ENCODE results near the gene ACTL6B. TPM values are rescaled to one million over a fixed set of nuclear protein-coding genes. Genes with fewer than 3 reads are reported as not detected.
A peak's percentile ranks its signal among the peaks of the same experiment; 100 is the strongest.

Gene ACTL6B
- total and polyA plus RNA-seq, 2 of the 13 experiments (the other 11 are each of a cell fraction or from before 2014, with no cell fraction given), result not detected

GRCh38 chr7:100611983-100612729 is 44.1 kb downstream of the ACTL6B start, which contains the start of gene MOSPD3 (continued):
- TF ChIP-seq YY1 (IDR thresholded peaks at IDR 0.05; ENCODE audit: insufficient read depth, insufficient replicate concordance, low read depth, low read length), result peak; percentile 76
- no peak for TF ChIP-seq ZNF543 (CRISPR knock-in tag; IDR thresholded peaks at IDR 0.05)
- TF ChIP-seq ZNF382 (CRISPR knock-in tag; IDR thresholded peaks at IDR 0.05; ENCODE audit: borderline replicate concordance), result no peak
- peak; percentile 19 for TF ChIP-seq SKI (IDR thresholded peaks at IDR 0.05; ENCODE audit: partially characterized antibody)
- TF ChIP-seq ZBTB37 (CRISPR knock-in tag; IDR thresholded peaks at IDR 0.05), result no peak
- peak; percentile 80; the same call in 1 of the 2 replicates for TF ChIP-seq ZFP82 (CRISPR knock-in tag; IDR thresholded peaks at IDR 0.05; ENCODE audit: borderline replicate concordance)
- TF ChIP-seq FOSL2 (CRISPR knock-in tag; IDR thresholded peaks at IDR 0.05), result no peak
- peak; percentile 34; the same call in 1 of the 2 replicates for TF ChIP-seq ZMAT3 (CRISPR knock-in tag; conservative IDR thresholded peaks at IDR 0.05)
- TF ChIP-seq ZEB1 (IDR thresholded peaks at IDR 0.05; ENCODE audit: insufficient replicate concordance, low read depth), result no peak
- TF ChIP-seq TBX3 (IDR thresholded peaks at IDR 0.05; ENCODE audit: borderline replicate concordance), result peak; percentile 45; the same call in 1 of the 2 replicates
- TF ChIP-seq ZNF597 (CRISPR knock-in tag; IDR thresholded peaks at IDR 0.05), result no peak
- no peak for TF ChIP-seq SSRP1 (CRISPR knock-in tag; IDR thresholded peaks at IDR 0.05)
- TF ChIP-seq E2F5 (CRISPR knock-in tag; conservative IDR thresholded peaks at IDR 0.05), result no peak
- no peak for TF ChIP-seq IRF1 (CRISPR knock-in tag; IDR thresholded peaks at IDR 0.05; ENCODE audit: low read depth)
- TF ChIP-seq CREB3 (CRISPR knock-in tag; IDR thresholded peaks at IDR 0.05), result no peak
- peak; percentile 59; the same call in 1 of the 2 replicates for TF ChIP-seq ZFP91 (CRISPR knock-in tag; IDR thresholded peaks at IDR 0.05; ENCODE audit: borderline replicate concordance)
- no peak for TF ChIP-seq ZBTB10 (CRISPR knock-in tag; IDR thresholded peaks at IDR 0.05; ENCODE audit: borderline replicate concordance)
- no peak for TF ChIP-seq SALL2 (CRISPR knock-in tag; IDR thresholded peaks at IDR 0.05)
